HG03457 (cell line): ENCODE data around the gene TMEM91.
A peak's percentile ranks its signal among the peaks of the same experiment; 100 is the strongest.
"Not testable (repeated sequence)": the region's sequence is repeated elsewhere in the genome, so short reads cannot be mapped to it uniquely, and the experiment has no call there.

ENCODE experiments used
- ATAC-seq: cut with Tn5 transposase; IDR thresholded peaks from one replicate; pipeline ENCODE4 v1.9.1; 2021; ENCODE audit warnings: moderate number of reproducible peaks; ENCODE audit not compliant: unreplicated experiment

The TMEM91 gene

DNA sequence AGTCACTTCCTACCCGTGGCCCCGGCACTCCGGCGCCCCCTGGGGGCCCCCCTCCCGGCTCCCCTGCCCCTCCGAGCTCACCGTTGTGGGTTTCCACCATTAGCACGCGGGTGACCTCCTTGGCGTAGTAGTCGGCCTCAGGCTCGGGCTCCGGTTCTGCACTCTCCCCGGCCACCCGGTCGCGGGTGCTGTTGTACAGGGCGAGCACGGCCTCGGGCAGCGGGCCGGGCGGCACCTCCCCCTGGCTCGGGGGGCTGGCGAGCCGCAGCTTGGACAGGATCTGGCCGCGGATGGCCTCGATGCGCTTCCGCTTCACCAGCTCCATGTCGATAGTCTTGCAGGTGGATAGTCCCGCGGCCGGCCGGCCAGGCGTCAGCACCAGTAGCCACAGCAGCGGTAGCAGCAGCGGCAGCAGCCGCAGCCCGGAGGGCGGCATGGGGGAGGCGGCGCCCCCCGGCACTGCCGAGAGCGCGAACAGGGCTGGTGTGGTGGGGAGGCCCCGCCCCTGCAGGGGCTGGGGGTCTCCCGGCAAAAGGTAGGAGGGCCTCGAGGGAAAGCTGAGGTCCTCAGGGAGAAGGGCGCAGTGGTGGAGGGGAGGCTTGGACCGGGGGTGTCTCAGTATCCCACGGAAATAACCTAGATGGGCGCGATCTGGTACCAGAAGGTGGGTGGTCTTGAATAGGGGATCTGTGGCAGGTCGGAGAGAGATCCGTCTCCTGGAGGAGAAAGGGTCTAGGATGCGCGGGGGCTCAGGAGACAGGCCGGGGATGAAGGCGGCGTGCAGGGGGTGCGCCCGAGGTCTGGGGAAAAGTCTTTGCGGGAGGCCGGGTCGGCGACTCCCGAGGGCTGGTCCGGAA lies 23.5 kb upstream of the TMEM91 start:
- ATAC-seq = no peak

DNA sequence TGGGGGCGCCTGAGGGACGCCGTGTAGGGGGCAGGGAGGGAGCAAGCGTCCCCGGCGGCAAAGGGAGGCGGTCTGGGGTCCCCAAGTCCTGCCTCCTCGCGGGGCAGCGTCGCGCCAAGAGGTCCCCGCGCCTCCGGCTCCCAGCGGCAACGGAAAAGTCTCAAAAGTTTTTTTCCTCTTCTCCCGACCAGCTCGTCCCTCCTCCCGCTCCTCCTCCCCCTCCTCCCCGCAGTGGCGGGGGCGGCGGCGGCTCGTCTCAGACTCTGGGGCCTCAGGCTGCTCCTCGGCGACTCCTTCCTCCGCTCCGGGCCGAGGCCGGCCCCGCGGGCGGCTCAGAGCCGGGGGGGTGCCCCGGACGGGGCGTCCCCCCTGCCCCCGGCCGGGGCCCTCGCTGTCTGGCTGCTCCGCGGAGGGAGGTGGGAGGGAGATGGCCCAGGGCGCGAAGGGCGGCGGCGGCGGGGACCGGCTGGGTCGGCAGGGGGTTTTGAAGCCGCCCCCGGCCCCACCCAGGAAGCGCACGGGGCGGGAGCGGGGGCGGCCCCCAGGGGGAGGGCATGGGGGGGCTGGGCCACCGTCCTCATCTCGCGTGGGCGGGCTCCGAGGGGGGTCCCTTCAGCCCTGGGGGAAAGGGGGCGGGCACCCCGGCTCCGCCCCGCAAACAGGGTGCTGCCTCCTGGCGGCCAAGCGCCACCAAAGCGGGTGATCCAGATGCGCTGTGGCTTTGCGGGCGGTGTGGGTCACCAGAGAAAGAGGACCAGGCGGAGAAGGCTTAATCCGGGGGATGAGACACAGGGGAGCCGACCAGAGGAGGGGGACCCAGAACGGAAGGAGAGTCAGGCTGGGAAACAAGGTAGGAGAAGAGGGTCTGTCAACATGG lies 22.6 kb upstream of the TMEM91 start, which contains the start of gene TGFB1:
TGFB1 (minus strand) TSS at position 457 of the 877 bp plus-strand sequence. CDS start 878 bp downstream, outside the sequence.
- ATAC-seq = peak; percentile 33

DNA sequence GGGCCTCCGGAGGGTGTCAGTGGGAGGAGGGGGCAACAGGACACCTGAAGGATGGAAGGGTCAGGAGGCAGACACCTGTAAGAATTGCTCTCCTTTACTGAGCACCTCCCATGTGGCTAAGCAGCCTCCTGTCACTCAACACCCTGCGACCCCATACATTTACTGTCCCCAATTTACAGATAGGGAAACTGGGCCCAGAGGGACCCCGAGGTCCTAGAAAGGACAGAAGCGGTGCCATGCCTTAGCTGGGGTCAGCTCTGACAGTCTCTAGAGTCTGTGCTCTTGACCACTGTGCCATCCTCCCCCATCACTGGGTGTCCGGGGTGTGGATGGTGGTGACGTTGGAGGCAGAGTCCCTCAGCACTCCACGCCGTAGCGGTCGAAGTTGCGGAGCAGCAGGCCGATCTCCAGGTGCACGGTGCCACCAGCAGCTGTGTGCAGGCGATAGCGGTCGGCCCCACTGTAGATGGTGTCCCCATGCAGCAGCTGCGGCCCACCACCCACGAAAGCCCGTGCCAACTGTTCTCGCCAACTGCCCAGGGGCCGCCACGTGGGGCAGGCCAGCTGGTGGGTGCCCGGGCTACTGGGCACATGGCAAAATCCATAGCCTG lies 21.9 kb upstream of the TMEM91 start:
- ATAC-seq = no peak

DNA sequence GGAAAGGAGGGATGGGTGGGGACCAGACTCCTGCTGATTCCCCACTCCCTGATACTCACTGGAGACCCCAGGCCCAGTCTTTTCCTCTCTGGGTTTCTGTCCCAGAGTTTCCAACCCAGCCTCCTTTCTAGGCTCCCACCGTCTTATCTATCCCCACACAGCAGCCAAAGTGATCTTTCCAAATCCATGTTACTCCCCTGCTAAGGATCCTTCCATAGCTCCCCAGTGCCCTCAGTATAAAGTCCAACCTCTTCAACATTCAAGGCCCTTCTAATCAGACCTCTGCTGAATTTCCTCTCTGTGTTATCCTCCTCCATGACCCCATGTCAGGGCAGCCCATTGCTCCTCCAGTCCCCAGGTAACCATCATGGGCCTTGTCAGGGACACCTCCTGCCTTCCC lies 21.3 kb upstream of the TMEM91 start:
- ATAC-seq = no peak

DNA sequence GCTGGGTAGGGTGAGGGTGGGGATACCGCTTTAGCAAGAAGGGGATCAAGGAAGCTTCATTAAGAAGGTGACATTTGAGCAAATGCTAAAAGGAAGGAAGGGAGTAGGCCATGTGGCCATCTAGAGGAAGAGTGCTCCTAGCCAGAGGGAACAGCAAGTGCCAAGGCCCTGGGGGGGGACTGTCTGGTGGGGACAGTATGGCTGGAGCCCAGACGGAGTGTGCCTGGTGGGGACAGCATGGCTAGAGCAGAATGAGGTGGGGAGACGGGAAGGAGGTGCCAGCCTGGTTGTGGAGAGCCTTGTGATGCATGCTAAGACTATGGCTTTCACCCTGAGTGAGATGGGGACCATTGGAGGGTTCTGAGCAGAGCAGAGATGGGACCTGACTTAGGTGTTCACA lies 20.5 kb upstream of the TMEM91 start:
- ATAC-seq = no peak

DNA sequence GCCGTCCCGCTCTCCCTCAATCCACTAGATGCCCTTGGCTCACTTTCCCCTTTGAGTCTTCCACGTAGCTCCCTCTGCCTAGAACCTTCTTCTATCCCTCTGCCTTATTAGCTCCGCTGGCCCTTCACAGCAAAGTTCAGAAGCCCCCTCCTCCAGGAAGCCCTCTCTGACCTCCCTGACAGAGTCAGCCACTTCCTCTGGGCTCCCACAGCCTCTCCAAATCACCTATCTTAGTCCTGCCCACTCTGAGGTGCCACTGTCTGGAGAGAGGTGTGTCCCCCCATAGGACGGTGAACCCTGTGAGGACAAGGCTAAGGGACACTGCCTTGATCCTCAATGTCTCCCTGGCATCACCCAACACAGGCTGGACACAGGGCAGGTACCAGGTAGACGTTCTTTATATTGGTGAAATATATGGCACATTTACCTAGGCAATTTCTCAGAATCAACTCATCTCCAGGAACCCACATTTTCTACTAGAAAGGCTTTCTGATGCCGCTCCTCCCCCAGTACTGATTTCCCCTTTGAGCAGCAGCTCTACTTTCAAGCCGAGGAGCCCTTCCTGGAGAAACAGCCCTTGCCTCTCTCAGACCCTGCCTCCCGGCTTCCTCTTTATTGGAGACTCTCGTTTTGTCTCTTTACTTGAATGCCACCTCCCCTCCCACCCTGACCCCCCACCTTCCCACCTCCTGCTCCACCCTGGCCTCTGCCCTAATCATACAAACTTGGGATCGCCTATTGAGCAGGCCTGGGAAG lies 19.2 kb upstream of the TMEM91 start:
- no peak for ATAC-seq

DNA sequence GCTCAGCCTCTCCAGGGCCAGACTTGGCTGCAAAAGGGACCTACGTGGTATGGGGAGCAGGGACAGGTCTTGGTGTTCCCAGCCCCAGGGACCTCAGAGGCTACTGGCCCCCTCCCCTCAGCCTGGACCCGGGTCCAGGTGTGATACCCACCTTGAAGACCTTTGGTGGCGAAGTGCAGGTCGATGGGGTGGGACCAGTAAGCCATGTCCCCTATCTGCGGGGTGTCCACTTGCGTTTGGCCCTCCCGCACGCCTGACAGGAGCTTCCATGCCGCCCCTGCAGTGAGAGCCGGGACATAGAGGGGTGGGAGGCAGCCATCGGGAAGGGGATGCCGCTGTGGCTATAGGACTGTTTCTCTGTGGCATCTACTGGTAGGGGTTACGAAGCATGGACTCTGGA lies 18.6 kb upstream of the TMEM91 start:
- no peak for ATAC-seq

DNA sequence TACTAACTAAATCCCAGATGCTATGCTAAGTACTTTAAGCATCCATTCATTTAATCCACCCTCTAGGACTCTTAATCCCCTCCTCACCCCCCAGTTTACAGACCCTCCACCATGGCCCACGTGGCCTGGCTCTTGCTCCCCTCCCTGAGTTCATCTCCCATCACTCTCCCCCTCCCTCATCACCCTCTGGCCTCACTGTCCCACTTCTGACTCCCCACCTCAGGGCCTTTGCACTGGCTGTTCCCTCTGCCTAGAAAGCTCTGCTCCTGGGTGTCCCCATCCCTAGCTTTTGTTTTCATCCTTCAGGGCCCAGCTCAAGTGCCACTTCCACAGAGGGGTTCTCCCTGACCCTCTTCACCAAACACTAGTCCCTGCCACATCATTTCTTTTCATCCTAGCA lies 16.6 kb upstream of the TMEM91 start:
- ATAC-seq = no peak

DNA sequence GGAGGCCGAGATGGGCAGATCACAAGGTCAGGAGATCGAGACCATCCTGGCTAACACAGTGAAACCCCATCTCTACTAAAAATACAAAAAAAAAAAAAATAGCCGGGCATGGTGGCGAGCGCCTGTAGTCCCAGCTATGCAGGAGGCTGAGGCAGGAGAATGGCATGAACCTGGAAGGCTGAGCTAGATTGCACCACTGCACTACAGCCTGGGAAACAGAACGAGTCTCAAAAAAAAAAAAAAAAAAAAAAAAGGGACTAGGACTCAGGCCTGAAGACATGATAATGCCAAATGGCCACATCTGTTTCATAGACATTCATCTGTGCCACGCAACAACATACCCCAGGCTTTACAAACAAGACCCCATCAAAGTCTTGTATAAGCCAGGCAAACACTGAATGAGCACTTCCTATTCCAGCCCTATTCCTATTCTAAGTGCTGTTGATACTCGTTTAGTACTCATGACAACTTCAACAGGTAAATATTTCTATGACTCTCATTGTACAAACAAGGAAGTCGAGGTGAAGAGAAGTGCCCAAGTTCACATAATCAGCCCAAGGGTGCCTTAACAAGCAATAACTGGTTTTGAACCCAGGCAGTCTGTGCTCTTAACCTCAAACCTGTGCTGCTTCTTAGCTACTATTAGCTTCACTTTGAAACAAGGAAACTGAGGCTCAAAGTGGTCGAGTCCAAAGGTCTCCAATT lies 14.0 kb upstream of the TMEM91 start:
- ATAC-seq = no peak

DNA sequence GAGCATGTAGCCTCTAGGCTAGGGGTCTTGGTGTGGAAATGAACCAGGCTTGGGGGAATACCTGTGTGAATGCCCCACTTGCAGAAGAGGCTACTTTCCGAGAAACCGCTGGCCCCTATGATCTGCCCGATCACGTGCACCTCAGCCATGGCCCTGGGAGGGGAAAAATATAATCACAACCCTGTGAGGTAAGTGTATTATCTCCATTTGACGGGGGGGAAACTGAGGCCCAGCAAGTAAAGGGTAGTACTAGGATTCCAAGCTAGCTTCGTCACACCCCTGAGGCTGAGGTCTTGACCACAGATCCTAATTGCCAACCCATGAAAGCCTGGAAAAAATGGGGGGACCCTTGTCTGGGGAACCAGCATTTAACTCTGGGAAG lies 13.0 kb upstream of the TMEM91 start:
- no peak for ATAC-seq

DNA sequence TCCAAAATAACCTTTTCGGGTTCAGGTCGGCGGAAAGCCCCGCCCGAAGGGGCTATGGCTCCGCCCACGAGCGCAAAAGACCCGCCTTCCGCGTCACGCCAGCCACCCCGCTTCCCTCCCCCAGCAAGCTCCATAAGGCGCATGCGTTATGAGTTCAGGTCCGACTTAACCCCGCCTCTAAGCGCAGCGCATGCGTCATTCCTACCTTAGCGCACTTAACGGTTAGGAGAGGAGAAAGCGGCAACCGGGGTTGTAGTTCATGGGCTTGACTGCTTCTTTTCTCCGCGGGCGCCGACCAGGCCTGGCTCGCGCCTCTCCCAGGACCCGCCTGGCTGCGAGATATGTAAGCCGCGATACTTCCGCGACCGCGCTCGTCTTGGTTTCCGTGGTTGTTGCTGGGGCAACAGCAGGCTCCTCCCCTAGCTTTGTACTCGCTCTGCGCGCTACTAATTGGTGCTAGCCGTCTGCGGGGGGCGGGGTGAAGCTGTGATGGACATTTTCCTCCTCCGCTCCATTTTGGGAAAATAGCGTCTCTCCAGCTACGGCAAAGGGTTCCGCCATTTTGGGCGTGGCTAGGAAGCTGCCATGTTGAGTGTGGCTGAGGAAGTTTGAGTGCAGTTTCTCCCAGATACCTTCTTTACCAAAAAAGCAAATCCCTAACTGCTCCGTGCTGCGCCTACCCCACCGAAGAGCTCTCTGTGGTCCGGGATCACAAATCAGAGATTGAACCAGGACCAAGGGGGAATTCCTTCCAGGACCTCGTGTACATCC lies 12.4 kb upstream of the TMEM91 start, which contains the start of gene B9D2:
B9D2 (minus strand) TSS at position 397 of the 771 bp plus-strand sequence. CDS start 630 bp downstream, outside the sequence.
- peak; percentile 65 for ATAC-seq

DNA sequence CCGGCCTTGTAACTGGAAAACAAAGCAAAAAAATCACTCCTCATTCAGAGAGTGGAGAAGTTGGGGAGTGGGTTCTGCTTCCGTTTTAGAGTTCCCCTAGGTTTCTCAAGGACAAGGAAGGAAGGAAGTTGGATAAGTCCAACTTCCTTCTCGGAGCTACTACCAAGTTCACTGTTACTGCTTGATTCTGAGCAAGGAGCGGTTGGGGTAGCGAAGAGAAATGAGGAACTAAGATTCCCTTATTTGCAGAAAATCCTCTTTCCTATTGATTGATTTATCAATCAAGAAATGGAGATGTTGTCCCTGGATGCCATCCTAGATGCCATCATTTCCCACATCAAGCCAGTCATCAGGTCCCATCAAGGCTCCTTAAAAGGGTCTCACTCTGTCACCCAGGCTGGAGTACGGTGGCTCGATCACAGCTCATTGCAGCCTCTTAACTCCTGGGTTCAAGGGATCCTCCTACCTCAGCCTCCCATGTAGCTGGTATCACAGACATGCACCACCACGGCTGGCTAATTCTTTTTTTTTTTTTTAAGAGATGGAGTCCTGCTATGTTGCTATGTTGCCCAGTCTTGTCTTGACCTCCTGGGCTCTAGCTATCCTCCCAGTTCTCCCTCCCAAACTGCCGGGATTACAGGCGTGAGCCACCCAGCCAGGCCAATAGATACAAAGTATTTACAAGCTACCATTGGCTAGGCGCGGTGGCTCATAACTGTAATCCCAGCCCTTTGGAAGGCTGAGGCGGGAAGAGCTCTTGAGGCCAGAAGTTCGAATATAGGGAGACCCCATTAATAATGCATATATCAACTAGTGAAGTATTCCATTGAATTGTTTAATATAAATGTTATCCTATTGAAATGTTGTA lies 11.6 kb upstream of the TMEM91 start:
- ATAC-seq = peak; percentile 3

DNA sequence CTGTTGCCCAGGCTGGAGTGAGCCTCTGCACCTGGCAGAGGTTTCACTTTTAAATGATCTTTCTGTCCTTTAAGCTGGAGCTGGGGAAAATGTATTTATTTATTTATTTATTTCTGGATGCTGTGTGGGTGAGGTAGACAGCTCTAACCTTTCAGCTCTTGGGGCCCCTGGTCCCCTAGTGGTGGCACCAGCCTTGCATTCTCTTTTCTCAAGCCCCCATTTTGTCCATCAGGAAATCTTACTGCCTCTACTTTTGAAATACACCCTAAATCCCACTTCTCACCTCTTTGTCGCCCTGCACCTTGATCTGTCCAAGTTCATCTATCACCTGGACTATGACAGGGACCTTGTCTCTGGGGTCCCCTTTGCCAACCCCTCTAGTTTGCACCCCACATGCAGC lies 10.2 kb upstream of the TMEM91 start:
- no peak for ATAC-seq

DNA sequence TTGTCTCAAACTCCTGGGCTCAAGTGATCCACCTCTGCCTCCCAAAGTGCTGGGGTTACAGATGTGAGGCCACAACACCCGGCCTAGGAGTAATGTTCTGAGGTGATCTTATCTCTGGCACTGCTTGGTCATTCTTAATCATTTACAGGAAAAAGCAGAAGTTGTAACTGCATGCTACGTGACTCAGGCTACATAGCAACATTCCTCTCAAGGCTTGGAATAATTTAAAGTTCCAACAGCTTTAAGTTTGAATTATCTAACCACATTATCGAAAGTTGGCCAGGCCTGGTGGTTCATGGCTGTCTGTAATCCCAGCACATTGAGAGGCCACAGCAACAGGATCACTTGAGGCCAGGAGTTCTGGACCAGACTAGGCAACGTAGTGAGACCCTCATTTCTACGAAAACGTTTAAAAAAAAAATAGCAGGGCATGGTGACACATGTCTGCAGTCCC lies 8.5 kb upstream of the TMEM91 start:
- no peak for ATAC-seq

DNA sequence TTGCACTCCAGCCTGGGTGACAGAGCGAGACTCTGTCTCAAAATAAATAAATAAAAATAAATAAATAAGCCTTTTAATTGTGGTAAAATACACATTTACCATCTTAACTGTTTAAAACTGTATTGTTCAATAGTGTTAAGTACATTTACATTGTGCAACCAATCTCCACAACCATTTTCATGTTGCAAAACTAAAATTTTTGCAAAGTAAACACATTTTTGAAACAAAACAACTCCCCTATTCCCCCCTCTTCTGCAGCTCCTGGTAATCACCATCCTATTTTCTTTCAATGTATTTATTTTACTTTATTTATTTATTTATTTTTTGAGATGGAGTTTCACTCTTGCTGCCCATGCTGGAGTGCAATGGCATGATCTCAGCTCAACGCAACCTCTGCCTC lies 6.6 kb upstream of the TMEM91 start:
- ATAC-seq = no peak

DNA sequence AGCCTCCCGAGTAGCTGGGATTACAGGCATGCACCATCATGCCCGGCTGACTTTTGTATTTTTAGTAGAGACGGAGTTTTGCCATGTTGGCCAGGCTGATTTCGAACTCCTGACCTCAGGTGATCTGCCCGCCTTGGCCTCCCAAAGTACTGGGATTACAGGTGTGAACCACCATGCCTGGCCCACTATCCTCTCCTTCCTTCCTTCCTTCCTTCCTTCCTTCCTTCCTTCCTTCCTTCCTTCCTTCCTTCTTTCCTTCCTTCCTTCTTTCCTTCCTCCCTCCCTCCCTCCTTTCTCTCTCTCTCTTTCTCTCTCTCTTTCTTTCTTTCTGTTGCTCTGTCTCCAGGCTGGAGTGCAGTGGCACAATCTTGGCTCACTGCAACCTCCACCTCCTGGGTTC lies 5.2 kb upstream of the TMEM91 start:
- ATAC-seq = not testable (repeated sequence)

DNA sequence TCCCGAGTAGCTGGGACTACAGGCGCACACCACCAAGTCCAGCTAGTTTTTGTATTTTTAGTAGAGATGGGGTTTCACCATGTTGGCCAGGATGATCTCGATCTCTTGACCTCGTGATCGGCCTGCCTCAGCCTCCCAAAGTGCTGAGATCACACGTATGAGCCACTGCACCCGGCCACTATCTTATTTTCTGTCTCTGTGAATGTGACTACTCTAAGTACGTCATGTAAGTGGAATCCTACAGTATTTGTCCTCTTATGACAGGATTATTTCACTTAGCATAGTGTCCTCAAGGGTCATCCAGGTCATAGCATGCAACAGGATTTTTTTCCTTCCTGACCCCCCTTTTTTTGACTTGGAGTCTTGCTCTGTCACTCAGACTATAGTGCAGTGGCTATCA lies 4.8 kb upstream of the TMEM91 start:
- no peak for ATAC-seq

DNA sequence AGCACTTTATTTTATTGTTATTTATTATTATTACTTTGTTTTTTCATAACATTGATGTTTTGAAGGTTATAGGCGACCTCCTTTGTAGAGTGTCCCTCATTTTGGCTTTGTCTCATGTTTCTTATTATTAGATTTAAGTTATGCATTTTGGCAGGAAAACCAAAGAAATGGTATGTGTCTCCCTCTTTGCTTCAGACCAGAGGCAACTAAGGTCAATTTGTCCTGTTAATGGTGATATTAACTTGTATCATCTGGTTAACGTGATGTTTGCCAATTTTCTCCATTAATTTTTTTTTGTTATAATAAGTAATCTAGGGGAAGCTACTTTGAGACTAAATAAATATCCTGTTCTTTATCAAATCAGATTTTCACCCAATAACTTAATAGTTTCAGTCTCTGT lies 3.8 kb upstream of the TMEM91 start:
- ATAC-seq = no peak
